ENCODE data around the gene MAPK10. TPM values are rescaled to one million over a fixed set of nuclear protein-coding genes. Genes with fewer than 3 reads are reported as not detected.
A peak's percentile ranks its signal among the peaks of the same experiment; 100 is the strongest.
"Not testable (repeated sequence)": the region's sequence is repeated elsewhere in the genome, so short reads cannot be mapped to it uniquely, and the experiment has no call there.

MAPK10 gene
- total RNA-seq, 1 donor from 2014 or later, result 19.2 TPM

DNA sequence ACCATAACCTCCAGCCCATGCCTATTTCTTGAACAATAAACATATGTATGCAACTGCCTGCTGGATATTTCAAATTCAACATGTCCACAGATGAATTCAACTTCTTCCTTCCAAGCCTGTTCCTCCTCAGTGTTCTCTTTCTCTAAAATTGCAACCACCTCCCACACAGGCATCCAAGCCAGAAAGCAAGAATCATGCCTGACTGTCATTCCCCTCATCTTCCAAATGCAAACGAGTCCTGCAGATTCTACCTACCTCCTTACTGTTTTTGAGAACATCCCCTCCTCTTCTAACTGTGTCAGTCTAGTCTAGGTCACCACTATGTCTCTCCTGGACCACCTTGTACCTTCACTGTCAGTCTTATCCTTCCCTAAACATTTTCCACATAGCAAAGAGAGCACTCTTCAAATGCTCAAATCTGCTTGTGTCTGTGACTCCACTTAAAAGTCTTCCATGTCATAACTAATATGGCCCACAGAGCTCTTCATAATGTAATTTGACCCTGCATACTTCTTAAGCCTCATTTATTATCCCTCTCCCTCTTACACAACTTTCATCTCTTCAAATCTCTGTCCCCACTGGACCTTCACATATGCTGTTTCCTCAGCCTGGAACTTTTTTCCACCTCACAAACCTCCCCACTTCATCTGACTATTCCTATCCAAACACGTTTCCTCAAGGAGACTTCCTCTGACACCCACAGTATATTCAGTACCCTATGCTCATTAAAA, 25.7 kb downstream of the MAPK10 start:
- no peaks in the 10 kb centered on the region for H3K9me3 Mint-ChIP-seq (ENCODE audit: unreplicated experiment)
- no peak for DNase-seq (ENCODE audit: extremely low spot score, unreplicated experiment)
- H3K27ac Mint-ChIP-seq (ENCODE audit: unreplicated experiment), result no peak overlapping the region
- H3K4me1 Mint-ChIP-seq (ENCODE audit: unreplicated experiment), result peaks cover 27% of the 10 kb centered on the region
- no peaks in the 10 kb centered on the region for H3K36me3 Mint-ChIP-seq (ENCODE audit: unreplicated experiment)
- TF ChIP-seq, protein P1, sequence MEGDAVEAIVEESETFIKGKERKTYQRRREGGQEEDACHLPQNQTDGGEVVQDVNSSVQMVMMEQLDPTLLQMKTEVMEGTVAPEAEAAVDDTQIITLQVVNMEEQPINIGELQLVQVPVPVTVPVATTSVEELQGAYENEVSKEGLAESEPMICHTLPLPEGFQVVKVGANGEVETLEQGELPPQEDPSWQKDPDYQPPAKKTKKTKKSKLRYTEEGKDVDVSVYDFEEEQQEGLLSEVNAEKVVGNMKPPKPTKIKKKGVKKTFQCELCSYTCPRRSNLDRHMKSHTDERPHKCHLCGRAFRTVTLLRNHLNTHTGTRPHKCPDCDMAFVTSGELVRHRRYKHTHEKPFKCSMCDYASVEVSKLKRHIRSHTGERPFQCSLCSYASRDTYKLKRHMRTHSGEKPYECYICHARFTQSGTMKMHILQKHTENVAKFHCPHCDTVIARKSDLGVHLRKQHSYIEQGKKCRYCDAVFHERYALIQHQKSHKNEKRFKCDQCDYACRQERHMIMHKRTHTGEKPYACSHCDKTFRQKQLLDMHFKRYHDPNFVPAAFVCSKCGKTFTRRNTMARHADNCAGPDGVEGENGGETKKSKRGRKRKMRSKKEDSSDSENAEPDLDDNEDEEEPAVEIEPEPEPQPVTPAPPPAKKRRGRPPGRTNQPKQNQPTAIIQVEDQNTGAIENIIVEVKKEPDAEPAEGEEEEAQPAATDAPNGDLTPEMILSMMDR (IDR thresholded peaks at IDR 0.05), result no peak
- no peak overlapping the region for H3K4me3 Mint-ChIP-seq (ENCODE audit: unreplicated experiment)
- no peaks in the 10 kb centered on the region for H3K27me3 Mint-ChIP-seq (ENCODE audit: unreplicated experiment)

DNA sequence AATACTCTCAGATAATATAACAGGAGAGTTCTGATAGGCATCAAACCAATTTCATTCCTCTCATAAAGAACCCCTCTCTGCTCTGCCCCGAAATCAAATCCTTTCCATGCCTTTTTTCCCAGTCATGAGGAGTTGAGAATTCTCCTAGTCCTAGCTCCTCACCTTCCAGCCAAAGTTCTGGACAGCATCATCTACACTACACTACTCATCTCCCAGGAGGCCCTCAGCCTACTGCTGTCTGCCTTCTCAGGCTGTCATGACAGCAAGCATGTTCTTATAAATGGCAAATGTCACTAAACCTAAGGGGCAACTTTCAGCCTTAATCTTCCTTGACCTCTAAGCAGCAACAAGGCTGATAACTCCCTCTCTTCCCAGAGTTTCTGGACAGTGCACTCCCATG, 26.6 kb downstream of the MAPK10 start:
- Mint-ChIP-seq H3K4me3 (ENCODE audit: unreplicated experiment) (no peak overlapping the region), H3K9me3 (ENCODE audit: unreplicated experiment) (no peaks in the 10 kb centered on the region), H3K36me3 (ENCODE audit: unreplicated experiment) (no peaks in the 10 kb centered on the region), H3K27ac (ENCODE audit: unreplicated experiment) (no peak overlapping the region), H3K4me1 (ENCODE audit: unreplicated experiment) (peaks cover 18% of the 10 kb centered on the region), H3K27me3 (ENCODE audit: unreplicated experiment) (no peaks in the 10 kb centered on the region)
- TF ChIP-seq, protein P1 (IDR thresholded peaks at IDR 0.05), result no peak
- no peak for DNase-seq (ENCODE audit: extremely low spot score, unreplicated experiment)

DNA sequence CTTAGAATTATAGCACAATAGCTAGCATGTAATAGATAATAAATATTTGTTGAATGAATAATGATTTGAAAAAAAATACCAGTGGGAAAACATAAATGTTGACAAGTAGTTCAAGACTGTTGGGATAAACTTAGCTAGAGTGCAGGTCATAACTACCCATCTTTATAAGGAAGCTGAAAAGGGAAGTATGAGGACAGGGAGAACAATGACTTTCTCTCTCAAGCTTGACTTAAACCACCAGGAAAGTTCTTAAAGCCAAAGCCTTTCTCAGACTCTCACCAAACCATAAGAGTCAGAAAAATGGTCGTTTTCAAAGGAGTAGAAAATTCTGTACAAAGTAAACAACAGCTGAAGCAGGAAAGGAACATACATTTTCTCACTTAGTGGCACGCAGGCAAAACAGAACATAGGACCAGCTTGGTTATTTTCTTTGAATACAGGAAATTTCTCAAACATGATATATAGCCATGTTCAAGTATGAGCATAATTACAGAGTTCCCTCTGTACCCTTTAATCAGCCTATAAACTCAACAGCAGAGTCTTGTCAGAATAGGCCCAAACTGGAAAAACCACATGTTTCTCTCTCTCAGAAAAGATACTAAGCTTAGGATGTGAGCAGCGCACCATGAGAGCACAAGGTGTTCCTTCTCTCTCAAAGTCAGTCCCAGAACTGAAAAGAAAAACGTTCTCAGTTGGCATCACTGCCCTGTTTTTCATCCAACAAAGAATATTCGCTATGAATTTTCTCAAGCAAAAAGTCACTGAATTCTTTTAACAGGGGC, 28.7 kb downstream of the MAPK10 start:
- TF ChIP-seq, protein P1 (IDR thresholded peaks at IDR 0.05), result no peak
- peak overlapping the region; percentile 69 for H3K27ac Mint-ChIP-seq (ENCODE audit: unreplicated experiment)
- no peak overlapping the region for H3K4me3 Mint-ChIP-seq (ENCODE audit: unreplicated experiment)
- no peaks in the 10 kb centered on the region for H3K27me3 Mint-ChIP-seq (ENCODE audit: unreplicated experiment)
- H3K36me3 Mint-ChIP-seq (ENCODE audit: unreplicated experiment), result no peaks in the 10 kb centered on the region
- peaks cover 12% of the 10 kb centered on the region for H3K4me1 Mint-ChIP-seq (ENCODE audit: unreplicated experiment)
- H3K9me3 Mint-ChIP-seq (ENCODE audit: unreplicated experiment), result no peaks in the 10 kb centered on the region
- DNase-seq (ENCODE audit: extremely low spot score, unreplicated experiment), result no peak

DNA sequence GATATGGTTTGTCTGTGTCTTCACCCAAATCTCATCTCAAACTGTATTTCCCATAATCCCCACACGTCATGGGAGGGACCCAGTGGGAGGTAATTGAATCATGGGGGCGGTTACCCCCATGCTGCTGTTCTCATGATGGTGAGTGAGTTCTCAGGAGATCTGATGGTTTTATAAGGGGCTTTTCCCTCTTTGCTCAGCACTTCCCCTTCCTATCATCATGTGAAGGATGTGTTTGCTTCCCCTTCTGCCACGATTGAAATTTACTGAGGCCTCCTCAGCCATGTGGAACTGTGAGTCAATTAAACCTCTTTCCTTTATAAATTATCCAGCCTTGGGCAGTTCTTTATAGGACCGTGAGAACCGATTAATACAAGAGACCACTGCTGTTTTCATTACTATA, 29.4 kb downstream of the MAPK10 start:
- H3K9me3 Mint-ChIP-seq (ENCODE audit: unreplicated experiment); H3K4me3 Mint-ChIP-seq (ENCODE audit: unreplicated experiment); DNase-seq (ENCODE audit: extremely low spot score, unreplicated experiment); H3K27me3 Mint-ChIP-seq (ENCODE audit: unreplicated experiment); H3K27ac Mint-ChIP-seq (ENCODE audit: unreplicated experiment); H3K36me3 Mint-ChIP-seq (ENCODE audit: unreplicated experiment): not testable (repeated sequence)
- peaks cover 16% of the 10 kb centered on the region for H3K4me1 Mint-ChIP-seq (ENCODE audit: unreplicated experiment)

DNA sequence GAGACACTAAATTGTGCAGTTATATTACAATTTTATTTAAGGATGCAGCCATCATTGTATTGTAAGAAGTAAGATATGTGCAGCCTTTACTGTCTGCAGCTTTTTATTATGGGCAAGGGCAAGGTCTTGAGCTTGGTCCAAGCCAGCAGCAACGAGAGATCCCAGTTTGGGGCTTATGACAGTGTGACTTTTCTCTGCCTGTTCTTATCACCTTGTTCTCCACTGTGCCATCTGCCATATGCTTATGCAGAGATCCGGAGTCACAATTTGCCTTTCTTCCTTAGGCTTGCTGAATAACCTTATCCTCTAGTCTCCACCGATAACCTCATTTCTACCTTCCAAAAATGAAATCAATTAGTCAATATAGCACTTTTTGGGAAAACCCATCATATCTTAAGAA, 30.4 kb downstream of the MAPK10 start:
- Mint-ChIP-seq H3K9me3 (ENCODE audit: unreplicated experiment) (no peaks in the 10 kb centered on the region), H3K27ac (ENCODE audit: unreplicated experiment) (no peak overlapping the region), H3K36me3 (ENCODE audit: unreplicated experiment) (no peaks in the 10 kb centered on the region), H3K4me3 (ENCODE audit: unreplicated experiment) (no peak overlapping the region), H3K27me3 (ENCODE audit: unreplicated experiment) (no peaks in the 10 kb centered on the region), H3K4me1 (ENCODE audit: unreplicated experiment) (peaks cover 16% of the 10 kb centered on the region)
- no peak for DNase-seq (ENCODE audit: extremely low spot score, unreplicated experiment)
- TF ChIP-seq, protein P1 (IDR thresholded peaks at IDR 0.05), result no peak

Measured in osteocyte (in vitro differentiated cells).